HG03378 (cell line): ENCODE data around the gene TMCO5A.
"Not testable (repeated sequence)": the region's sequence is repeated elsewhere in the genome, so short reads cannot be mapped to it uniquely, and the experiment has no call there.

Experiments used
- ATAC-seq: cut with Tn5 transposase; IDR thresholded peaks from one replicate; pipeline ENCODE4 v1.9.1; 2021; ENCODE audit warnings: mild to moderate bottlenecking, moderate library complexity; ENCODE audit not compliant: unreplicated experiment

The TMCO5A gene

DNA sequence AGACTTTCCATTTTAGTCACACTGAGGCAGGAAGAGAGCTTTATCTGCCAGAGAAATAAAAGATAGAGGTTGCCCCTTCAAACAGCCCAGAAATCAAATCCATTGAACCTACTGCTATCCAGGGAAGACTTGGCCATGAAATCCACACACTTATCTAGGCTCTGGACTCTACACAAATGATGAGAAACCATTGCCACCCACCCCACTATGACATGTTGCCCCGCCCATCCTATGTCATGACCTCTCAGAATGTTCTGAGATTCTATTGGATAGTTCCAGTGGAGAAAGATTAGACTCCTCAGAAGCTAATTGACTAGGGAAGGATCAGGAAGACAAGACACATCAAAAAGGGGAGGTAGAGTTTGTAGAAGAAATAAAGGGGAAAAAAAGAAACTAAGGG is at the start of gene TMCO5A:
TMCO5A (plus strand) TSS at position 301 of the 400 bp plus-strand sequence. CDS start 1,684 bp downstream, outside the sequence.
- no peak for ATAC-seq

DNA sequence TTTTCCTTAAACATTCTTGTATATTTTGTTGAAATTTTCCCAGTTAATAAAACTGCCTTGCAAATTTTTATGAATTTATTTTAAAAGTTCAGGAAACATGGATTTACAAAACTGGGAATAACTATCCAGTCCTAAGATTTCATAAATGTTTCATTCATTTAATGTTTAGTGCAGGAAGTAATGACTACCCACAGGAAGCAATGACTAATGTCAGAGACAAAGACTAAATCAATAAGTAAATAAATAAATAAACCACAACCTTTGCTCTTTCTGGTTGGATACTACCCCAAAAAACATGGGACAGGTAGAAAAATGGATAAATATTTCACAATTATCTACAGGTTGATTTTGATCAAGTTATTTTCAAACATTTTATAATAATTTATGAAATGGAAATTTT is 48.8 kb upstream of the TMCO5A start:
- ATAC-seq, result no peak

DNA sequence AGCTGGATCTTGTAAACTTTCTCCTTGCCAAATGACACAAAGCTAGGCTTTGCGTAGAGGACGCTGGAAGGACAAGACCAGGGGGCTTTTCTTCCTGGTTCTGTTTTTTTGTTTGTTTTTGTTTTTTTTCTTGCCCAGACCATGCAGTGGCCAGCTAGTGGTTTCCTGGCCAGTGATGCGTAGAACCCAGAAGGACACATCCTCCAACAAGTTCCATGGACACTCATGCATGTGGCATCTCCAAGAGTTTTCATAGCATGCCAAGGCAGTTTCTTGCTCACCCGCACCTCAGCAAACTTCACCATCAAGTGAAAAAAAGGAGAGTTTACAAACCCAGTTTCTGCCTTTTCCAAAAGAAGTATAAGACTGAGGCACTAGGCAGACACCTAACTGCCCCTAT is 46.1 kb upstream of the TMCO5A start:
- no peak for ATAC-seq

DNA sequence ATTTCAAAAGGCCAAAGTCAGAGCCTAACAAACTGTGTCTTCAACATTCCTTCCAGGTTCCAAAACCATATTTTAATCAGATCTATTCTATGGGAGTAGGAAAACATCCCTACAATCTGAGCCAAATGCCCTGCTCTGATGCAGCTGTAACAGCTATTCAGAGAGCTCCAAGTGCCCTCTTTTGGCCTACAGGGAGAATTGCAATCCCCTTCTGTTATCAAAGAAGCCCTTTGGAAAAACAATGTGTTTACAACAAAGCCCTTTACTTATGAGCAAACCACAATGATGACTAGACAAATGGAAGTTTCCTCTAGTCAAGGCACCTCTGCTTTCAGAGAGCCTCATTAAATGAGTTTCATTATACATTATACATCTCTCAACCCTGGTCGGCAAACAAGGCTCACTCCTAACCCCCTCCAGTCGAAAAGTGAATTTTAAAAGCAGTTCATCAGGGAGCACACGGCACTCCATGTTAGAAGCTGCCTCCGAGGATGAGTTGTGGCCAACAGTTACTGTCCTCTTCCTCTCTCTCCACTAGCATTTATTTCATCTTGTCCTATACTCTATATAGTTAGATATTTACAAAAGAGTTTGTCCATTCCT is 42.6 kb upstream of the TMCO5A start:
- ATAC-seq, result no peak

DNA sequence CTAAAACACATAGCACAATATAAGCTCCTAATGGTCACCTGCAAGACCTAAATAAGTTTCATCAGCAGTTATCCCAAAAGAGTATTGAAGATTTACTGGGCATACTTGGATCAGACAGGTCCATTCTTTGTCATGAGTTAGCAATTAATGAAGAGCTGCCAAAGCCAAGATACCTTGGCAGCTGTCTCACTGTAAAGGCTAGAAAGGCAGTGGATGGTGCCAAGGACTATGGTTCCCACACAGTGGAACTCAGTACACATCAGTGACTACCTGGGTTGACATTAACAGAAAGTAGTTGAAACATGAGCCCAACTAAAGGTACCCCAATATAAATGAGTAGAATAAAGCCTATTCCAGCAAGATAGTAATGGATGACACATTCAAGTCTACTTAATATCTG is 41.1 kb upstream of the TMCO5A start:
- no peak for ATAC-seq

DNA sequence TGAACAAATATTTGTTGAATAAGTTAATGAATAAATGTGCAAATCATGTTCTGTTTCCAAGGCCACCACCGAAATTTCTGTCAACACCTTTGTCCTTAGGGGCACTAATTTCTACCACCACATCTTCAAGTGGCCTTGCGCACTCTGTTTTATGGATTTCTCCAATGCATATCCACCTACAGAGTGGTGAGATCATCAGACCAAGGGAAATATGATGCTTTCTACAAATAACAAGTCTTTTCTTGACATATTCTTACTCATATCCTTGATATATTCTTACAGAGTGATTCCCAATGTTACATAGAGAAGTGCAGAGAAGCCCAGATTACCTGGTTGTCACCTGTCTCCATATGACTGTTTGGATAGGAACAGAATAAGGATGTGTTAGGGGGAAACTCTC is 36.1 kb upstream of the TMCO5A start:
- no peak for ATAC-seq

DNA sequence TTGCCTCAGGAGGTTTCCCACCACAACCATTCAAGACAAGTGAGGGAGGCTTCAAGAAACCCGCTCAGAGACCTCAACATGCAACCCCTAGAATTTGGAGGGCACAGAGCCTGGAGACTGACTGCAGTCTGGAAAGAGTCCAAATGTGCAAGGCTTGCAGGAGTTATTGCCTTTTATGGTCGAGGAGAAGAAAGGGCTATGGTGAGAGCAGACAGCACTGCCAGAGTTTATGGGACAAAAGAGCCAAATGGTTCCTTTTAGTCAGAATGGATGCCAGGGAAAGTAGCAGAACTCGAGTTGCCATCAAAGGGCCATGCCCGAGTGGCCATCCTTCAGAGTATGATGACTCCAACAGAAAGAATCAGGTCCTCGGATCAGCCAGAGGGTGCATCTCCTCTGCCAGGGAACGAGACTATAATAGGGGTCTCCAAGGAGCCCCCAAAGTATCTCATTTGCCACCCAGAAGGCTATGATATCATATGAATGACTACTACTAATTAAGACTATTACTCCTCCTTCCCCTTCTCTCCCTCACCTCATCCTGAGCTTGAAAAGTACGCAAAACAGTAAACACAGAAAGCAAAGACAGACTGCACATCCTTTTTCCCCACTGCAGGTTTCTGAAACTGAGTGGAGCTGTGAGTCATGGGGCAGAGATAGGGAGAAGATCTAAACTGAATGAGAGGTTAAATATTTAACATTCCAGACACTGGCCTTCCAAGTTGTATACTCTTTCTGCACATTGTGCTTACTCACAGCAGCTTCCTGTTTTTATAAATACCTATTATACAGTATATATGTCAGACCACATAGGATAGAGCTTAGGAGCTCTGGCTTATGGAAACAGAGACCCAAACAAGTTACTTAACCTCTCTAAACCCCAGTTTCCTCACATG is 33.9 kb upstream of the TMCO5A start:
- ATAC-seq, result no peak

DNA sequence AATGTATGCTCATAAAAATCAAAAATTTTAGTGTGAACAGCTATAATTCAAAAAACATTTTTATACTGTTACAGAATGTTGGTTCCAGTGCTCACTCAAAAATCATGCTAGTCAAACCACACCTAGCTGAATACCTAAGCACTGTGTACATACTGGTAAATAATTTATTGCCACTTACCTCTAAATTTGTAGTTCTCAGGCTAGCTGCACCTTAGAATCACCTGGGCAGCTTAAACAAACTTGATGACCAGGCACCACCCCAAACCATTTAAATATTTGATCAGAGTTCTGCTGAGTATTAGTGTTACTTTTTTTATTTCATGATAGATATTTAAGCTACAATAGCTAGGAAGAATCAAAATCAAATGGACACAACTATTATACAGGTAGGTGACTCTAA is 32.3 kb upstream of the TMCO5A start:
- ATAC-seq, result no peak

DNA sequence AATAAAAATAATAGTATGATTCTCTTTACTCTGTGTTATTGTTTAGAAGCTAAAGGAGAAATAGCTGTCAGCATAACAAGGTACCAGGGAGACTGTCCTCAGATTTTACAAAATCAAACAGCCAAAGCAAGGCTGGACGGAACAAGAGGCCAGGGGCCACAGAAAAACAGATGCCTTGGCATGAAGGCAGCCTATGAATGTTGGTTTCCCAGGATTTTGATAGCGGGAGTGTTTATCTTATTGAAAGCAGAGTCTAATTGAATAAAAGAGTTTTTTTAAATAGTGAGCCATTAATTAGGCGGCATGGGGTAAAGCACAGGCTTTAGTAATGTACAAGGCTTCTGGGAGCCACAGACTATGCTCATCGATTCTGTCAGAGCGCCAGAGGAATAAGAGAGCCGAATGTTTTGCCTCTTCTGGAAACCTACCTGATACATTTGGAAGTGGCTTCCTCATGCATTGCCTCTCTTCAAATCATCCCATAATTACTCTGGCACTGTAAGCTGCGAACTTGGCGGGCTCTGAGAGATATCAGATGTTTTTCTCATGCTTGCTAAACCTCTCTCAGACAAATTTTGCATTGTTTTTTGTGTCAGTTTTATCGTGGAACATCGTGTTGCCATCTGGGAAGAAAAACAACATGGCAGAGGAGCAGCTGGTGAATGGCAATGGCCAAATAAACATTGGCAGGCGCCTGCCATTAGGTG is 30.4 kb upstream of the TMCO5A start:
- no peak for ATAC-seq

DNA sequence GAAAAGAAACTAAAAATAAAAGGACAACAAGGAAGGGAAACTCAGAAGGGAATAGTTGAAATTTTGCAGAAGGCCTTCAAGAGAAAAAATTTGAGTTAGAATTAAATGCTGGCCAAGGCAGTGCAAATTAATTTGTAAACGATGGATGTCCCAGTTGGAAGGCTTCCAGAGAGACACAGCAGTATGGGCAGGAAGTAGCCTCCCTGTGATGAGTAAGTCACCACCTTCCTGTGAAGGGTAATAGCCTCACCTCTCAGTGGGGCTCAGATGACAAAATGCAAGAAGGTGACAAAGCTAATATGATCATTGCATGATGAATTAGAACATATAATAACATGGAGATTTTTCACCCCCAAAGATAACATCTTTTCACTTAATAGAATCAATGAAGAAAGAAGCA is 27.3 kb upstream of the TMCO5A start:
- no peak for ATAC-seq

DNA sequence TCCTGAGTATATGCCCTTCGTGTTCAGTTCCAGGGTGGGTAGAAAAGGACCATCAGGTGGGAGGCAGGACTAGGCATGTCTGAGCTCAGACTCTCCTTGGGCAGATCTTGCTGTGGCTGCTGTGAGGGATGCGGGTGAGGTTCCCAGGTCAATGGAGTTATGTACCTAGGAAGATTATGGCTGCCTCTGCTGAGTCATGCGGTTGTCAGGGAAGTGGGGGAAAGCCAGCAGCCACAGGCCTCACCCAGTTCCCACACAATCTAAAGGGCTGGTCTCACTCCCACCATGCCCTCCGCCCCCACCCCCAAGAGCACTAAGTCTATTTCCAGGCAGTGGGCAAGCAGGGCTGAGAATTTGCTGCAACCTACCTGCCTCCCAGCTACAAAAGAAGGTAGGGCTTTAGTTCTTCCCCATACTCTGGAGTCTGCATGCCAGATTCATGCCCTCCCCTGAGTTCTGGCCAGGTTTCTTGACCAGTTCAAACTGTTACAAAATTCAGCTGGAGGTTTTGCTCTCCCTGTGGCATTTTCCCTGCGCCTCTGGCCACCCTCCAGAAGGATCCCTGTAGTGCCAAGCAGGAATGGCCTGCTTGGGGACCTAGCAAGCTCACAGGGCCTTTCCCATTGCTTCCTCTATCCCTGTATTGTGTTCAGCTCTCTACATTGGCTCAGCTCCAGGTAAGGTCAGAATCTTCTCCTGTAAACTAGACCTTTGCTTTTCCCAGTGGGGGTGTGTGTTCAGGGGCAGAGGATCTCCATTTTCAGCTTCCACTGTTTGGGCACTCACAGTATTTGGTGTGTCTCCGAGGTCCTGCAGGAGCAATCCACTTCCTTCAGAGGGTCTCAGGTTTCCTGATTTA is 12.7 kb upstream of the TMCO5A start:
- no peak for ATAC-seq

DNA sequence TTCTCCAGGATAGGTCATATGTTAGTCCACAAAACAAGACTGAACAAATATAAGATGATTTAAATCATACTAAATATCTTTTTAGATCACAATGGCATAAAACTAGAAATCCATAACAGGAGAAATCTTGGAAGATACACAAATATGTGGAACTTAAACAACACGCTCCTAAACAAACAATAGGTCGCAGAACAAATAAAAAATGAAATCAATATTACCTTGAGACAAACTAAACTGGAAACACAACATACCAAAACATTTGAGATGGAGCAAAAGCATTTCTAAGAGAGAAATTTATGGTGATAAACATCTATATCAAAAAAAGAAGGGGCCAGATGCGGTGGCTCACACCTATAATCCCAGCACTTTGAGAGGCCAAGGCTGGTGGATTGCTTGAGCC is 8.3 kb upstream of the TMCO5A start:
- no peak for ATAC-seq

DNA sequence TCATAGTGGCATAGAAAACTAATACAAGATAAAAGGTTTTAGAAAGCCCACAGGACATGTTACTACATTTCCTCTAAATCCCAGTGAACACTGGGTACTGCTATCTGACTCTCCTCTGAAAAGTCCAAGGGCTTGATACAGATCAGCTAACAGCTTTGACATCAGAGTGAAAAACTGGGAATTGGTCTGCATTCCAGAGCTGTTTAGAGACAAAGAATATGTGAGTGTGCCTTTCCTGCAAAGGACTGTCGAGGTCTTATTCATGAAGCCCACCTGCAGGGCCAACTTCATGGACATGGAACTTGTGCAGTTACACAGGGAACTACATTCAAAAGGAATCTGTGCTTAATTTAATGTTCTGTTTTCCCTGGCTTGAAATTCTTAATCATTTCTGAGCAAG is 5.2 kb upstream of the TMCO5A start:
- ATAC-seq, result no peak

DNA sequence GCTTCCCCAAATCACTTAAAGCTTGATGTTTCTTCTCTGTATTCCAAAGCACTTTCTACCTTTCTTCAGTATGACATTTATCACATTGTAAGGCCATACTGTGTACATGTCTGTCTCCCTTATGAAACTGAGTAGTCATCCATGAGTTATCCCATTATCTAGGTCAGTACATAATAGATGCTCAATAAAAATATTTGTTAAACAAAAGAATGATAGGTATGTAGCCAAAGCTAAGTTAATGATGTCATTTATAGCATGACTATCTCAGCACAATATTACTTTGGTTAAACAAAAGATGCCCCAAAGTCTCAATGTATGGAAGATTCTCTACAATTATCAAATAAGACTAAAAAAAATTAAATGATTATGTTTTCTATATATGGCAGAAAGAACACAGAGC is 3.1 kb upstream of the TMCO5A start:
- no peak for ATAC-seq

DNA sequence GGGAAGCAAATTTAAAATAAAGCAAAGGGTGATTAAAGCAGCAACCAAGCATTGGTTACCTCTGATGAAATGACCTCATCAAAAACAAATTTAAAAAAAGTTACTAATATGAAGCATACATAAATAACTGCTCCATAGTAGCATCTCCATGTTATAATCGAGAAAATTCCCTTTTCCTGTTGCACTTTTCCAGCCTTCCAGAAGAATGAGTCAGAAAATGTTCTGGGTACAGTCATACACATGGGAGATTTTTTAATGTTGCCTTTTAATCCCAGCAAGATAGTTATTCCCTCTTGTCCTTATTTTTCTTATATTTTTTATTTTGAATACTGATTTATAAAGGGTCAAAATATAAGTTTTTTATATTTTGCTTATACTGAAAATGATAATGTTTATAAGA is 2.6 kb upstream of the TMCO5A start:
- no peak for ATAC-seq

DNA sequence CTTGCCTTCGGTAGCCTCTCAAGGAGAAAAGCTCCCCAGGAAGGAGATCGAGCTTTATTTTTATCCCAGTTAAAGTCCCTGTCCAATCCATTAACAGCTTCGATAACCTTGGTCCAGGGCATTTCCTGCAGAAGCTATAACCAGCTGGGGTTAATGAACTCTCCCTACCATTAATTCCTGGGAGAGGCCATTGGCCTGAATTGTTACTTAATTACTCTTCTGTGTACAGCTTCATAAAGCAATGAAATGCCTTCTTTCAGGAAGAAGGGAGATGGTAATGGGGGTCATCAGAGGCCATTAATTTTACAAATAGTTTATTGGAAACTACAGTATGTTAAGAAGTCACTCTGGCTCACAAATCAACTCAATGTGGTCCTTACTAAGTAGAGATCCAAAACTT is 1.9 kb upstream of the TMCO5A start:
- ATAC-seq, result no peak

DNA sequence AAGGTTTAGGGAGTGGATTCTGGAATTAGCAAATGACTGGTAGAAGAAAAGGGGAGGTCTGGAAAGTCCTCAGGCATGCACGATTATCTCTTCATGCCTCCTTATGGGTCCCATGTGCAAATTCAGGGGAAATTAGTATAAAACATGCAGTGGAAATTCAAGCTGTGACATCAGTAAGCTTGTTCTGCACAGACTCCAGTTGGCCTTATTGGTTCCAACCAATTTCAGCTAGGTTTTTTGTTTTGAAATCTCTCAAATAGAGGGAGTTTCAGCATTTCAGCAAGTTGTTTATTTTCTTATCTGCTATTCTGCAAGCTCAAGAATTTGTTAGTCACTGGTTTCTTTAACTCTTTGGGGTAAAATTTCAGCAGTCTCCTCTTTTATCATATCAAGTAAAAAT is 774 bp upstream of the TMCO5A start:
- no peak for ATAC-seq

DNA sequence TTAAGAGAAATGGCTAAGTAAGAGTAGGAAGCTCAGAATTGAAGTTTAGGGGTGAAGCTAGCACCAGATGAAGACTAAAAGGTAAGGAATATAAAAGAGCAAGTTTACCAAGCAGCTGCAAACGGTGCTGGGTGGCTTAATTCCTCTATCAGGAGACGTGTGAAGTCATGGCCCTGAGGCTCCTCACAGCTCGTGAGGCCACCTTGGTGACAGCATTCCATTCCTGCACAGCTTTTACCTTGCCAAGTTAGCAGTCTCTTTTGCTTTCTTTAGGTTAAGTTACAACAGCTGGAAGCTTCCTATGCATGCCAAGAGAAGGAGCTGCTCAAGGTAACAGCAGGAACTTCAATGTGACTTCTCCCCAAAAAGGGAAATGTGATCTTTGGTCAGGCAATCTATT is 6.4 kb downstream of the TMCO5A start:
- ATAC-seq, result no peak

DNA sequence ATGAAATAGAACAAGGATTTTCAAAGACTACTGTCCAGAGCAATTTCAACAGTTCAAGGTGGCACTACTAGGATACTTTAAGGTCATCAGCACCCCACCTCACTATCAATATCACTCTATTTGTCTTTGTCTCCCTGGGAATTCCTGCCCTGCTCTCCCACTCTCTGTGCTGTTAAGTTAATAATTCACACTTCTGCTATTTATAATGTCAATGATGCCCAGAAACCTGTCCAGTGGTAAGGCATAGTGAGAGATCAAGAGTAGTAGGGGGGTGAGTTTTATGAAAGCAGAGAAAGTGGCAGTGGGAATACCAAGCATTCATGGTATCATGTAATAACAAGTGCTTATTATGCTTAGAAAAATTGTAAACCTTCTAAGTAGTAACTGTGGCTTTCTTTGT is 7.3 kb downstream of the TMCO5A start:
- no peak for ATAC-seq

DNA sequence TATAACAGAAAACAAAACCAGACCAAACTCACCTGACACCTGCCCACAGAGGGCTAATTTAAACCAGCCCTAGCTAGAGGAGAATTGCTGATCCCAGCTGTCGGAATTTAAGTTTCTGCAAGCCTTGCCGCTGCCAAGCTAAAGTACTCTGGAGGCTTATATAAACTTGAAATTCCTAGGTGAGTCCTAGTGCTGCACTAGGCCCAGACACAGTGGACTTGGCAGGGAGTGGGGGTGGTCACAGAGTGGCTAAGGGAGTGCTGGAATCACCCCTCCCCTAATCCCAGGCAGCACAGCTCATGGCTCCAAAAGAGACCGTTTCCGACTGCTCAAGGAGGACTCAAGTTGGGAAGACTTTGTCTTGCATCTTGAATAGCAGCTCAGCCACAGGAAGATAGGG is 17.6 kb downstream of the TMCO5A start:
- no peak for ATAC-seq

DNA sequence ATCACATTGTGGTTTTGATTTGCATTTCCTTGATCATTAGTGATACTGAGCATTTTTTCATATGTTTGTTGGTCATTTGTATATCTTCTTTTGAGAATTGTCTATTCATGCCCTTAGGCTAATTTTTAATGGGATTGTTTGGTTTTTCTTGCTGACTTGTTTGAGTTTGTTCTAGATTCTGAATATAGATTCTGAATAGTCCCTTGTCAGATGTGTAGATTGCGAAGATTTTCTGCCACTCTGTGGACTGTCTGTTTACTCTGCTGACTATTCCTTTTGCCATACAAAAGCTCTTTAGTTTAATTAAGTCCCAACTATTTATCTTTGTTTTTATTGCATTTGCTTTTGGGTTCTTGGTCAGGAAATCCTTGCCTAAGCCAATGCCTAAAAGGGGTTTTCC is 26.3 kb downstream of the TMCO5A start:
- not testable (repeated sequence) for ATAC-seq
